Body of pancreas (tissue), 4 donors: ENCODE data around the gene GNAO1.

ENCODE experiments used
- POLR2A ChIP-seq, 3 donors: fragments of 450-650 bp; IDR thresholded peaks; one replicate each; pipeline ENCODE4 v1.6.1; 2016; ENCODE audit warnings: antibody characterized with exemption in 3 of 3, mild to moderate bottlenecking in 2 of 3
- TF ChIP-seq, protein P1 (sequence below), 7 experiments: fragments of 450-650 bp in 4 of 7; fragments of 200-600 bp in 3 of 7; sonication (generic) in 3 of 7; IDR thresholded peaks; one replicate each; pipeline ENCODE4 v1.5.1; 2016 to 2019; ENCODE audit warnings: antibody characterized with exemption in 7 of 7

DNA sequence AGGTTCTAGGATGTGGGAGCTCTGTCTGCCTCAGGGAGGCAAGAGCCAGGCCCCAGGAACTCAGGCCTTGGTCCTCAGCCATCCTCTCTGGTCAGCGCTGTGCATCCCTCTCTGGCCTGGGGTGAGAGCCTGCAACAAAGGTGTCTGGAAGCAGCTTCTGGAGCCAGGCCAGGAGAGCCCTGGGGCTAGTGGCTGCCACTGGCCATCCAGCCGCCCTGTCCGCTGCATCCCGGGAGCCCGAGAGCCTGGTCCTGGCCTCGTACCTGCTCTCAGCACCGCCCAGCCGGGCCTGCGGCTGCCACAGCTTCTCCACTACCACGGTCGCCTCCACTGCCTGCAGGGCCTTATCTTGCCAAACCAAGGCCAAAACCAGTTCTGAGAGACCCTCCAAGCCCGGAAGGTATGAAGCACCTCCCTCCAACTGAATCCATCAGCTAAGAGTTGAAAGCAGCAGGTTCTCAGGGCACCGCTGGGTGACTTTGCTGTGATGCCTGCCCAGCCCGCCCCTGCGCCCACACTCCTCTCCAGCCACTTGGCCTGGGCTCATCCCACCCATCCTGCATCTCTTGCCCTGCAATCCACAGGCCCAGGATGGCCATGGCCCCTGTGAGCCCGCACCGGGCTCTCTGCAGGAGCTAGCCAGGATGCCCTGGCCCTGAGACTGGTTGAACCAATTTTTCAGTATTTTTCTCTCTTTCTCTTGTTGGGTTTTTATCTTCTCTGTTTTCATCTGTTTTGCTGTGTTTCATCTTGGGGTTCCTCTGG is 148.3 kb downstream of the GNAO1 start:
- TF ChIP-seq, protein P1, sequence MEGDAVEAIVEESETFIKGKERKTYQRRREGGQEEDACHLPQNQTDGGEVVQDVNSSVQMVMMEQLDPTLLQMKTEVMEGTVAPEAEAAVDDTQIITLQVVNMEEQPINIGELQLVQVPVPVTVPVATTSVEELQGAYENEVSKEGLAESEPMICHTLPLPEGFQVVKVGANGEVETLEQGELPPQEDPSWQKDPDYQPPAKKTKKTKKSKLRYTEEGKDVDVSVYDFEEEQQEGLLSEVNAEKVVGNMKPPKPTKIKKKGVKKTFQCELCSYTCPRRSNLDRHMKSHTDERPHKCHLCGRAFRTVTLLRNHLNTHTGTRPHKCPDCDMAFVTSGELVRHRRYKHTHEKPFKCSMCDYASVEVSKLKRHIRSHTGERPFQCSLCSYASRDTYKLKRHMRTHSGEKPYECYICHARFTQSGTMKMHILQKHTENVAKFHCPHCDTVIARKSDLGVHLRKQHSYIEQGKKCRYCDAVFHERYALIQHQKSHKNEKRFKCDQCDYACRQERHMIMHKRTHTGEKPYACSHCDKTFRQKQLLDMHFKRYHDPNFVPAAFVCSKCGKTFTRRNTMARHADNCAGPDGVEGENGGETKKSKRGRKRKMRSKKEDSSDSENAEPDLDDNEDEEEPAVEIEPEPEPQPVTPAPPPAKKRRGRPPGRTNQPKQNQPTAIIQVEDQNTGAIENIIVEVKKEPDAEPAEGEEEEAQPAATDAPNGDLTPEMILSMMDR (IDR thresholded peaks at IDR 0.05) = no peak
- no peak for TF ChIP-seq POLR2A (IDR thresholded peaks at IDR 0.05)
